ENCODE measurements around the gene MGRN1.

DNA sequence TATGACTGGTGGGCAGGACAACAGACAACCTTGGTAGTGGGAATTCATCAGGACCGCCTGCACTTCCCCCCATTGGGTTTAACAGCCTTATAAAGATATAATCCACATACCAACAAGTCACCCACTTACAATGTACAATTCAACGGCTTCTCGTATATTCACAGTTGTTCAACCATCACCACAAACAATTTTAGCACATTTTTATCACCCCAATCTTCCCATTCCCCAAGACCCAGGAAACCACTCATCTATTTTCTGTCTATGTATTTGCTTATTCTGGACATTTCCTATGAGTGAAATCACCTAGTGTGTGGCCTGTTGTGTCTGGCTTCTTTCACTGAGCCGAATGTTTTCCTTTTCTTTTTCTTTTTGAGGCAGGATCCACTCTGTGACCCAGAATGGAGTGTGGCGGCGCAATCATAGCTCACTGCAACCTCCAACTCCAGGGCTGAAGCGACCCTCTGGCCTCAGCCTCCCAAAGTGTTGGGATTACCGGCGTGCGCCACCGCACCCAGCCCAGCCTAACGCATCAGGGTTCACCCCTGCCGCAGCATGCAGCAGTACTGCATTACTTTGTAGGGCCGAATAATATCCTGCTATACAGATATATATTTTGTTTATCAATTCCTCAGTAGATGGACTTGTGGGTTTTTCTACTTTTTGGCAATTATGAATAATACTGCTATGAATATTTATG is 98.6 kb downstream of the MGRN1 start:
- TF ChIP-seq, protein P1, sequence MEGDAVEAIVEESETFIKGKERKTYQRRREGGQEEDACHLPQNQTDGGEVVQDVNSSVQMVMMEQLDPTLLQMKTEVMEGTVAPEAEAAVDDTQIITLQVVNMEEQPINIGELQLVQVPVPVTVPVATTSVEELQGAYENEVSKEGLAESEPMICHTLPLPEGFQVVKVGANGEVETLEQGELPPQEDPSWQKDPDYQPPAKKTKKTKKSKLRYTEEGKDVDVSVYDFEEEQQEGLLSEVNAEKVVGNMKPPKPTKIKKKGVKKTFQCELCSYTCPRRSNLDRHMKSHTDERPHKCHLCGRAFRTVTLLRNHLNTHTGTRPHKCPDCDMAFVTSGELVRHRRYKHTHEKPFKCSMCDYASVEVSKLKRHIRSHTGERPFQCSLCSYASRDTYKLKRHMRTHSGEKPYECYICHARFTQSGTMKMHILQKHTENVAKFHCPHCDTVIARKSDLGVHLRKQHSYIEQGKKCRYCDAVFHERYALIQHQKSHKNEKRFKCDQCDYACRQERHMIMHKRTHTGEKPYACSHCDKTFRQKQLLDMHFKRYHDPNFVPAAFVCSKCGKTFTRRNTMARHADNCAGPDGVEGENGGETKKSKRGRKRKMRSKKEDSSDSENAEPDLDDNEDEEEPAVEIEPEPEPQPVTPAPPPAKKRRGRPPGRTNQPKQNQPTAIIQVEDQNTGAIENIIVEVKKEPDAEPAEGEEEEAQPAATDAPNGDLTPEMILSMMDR (IDR thresholded peaks at IDR 0.05): no peak
- TF ChIP-seq POLR2A (IDR thresholded peaks at IDR 0.05) (no peak), POLR2AphosphoS5 (IDR thresholded peaks at IDR 0.05) (no peak)
